ENCODE measurements around the gene BPHL.
"Not testable (repeated sequence)": the region's sequence is repeated elsewhere in the genome, so short reads cannot be mapped to it uniquely, and the experiment has no call there.

BPHL gene

GRCh38 chr6:3119040-3119723, 671 bp downstream of the BPHL start:
- no peak for DNase-seq

- no peak for DNase-seq
Observed at GRCh38 chr6:3120765-3121089, 2.2 kb downstream of the BPHL start.

- no peak for DNase-seq
Observed at GRCh38 chr6:3122823-3123182, 4.3 kb downstream of the BPHL start.

- DNase-seq, result no peak
Observed at GRCh38 chr6:3124667-3125066, 6.2 kb downstream of the BPHL start.

- no peak for DNase-seq
Observed at GRCh38 chr6:3125815-3126214, 7.3 kb downstream of the BPHL start.

- no peak for DNase-seq
Observed at GRCh38 chr6:3128356-3129108, 10.0 kb downstream of the BPHL start.

GRCh38 chr6:3131695-3132094, 13.2 kb downstream of the BPHL start:
- DNase-seq, result no peak

GRCh38 chr6:3133515-3133914, 15.0 kb downstream of the BPHL start:
- no peak for DNase-seq

- no peak for DNase-seq
Observed at GRCh38 chr6:3135668-3136291, 17.3 kb downstream of the BPHL start.

GRCh38 chr6:3136292-3137011, 17.9 kb downstream of the BPHL start:
- no peak for DNase-seq

- no peak for DNase-seq
Observed at GRCh38 chr6:3137057-3137777, 18.7 kb downstream of the BPHL start.

GRCh38 chr6:3137873-3138272, 19.4 kb downstream of the BPHL start:
- not testable (repeated sequence) for DNase-seq

- DNase-seq, result no peak
Observed at GRCh38 chr6:3138341-3138740, 19.8 kb downstream of the BPHL start.

- no peak for DNase-seq
Observed at GRCh38 chr6:3139090-3139903, 20.8 kb downstream of the BPHL start.

- DNase-seq, result no peak
Observed at GRCh38 chr6:3140201-3140600, 21.7 kb downstream of the BPHL start.

GRCh38 chr6:3142536-3142935, 24.0 kb downstream of the BPHL start:
- no peak for DNase-seq

- DNase-seq, result no peak
Observed at GRCh38 chr6:3143158-3143557, 24.6 kb downstream of the BPHL start.

GRCh38 chr6:3144571-3144970, 26.1 kb downstream of the BPHL start:
- DNase-seq, result no peak

- DNase-seq, result no peak
Observed at GRCh38 chr6:3147914-3148757, 29.6 kb downstream of the BPHL start.

GRCh38 chr6:3151691-3152090, 33.2 kb downstream of the BPHL start:
- no peak for DNase-seq

GRCh38 chr6:3152689-3153088, 34.2 kb downstream of the BPHL start:
- DNase-seq, result no peak
